Measurements from ENCODE around the gene ECM2. TPM values are rescaled to one million over a fixed set of nuclear protein-coding genes. Genes with fewer than 3 reads are reported as not detected.
A peak's percentile ranks its signal among the peaks of the same experiment; 100 is the strongest.

The ECM2 gene
- total and polyA plus RNA-seq, 7 donors, result 1.2 to 19.7 (median 5.4) TPM; not detected in 1

- H3K4me1 ChIP-seq, result peaks cover 0 to 85% (median 77%) of the 10 kb centered on the region in 4 donors
- H3K27ac ChIP-seq, result peak overlapping the region; percentile 72 to 88 (median 82)
- TF ChIP-seq POLR2A (IDR thresholded peaks at IDR 0.05) (no peak), POLR2AphosphoS5 (IDR thresholded peaks at IDR 0.05) (no peak), CTCF (IDR thresholded peaks at IDR 0.05) (no peak), EP300 (IDR thresholded peaks at IDR 0.05) (no peak)
These were observed 30.9 kb downstream of the ECM2 start for GRCh38 chr9:92504881-92505280.

GRCh38 chr9:92503156-92503555 is 32.6 kb downstream of the ECM2 start:
- no peaks in the 10 kb centered on the region for H3K27me3 ChIP-seq
- no peak overlapping the region for H3K4me3 ChIP-seq
- H3K4me1 ChIP-seq, result peaks cover 0 to 91% (median 74%) of the 10 kb centered on the region in 4 donors
- WGBS, 2 donors, result 88% methylated on average over 2 of the region's 2 CpGs
- DNase-seq, result no peak
- intact Hi-C loops (cut with DNase I), result no loop called here
- TF ChIP-seq CTCF (IDR thresholded peaks at IDR 0.05) (no peak), POLR2AphosphoS5 (IDR thresholded peaks at IDR 0.05) (no peak), EP300 (IDR thresholded peaks at IDR 0.05) (no peak), POLR2A (IDR thresholded peaks at IDR 0.05) (no peak)
- H3K27ac ChIP-seq, result peak overlapping the region in 3 of 4 donors; percentile 78 to 88 (median 87)
- no peaks in the 10 kb centered on the region for H3K36me3 ChIP-seq
- H3K9me3 ChIP-seq, result no peaks in the 10 kb centered on the region

More at GRCh38 chr9:92504881-92505280, 30.9 kb downstream of the ECM2 start:
- Histone ChIP-seq H3K36me3 (no peaks in the 10 kb centered on the region), H3K27me3 (no peaks in the 10 kb centered on the region), H3K4me3 (no peak overlapping the region), H3K9me3 (no peaks in the 10 kb centered on the region)
- WGBS, 2 donors, result 95 to 98% methylated on average over 2 of the region's 2 CpGs
- intact Hi-C loops (cut with DNase I), result no loop called here
- no peak for DNase-seq

GRCh38 chr9:92501671-92502393 is 34.0 kb downstream of the ECM2 start:
- no peaks in the 10 kb centered on the region for H3K36me3 ChIP-seq
- WGBS, 2 donors, result 78 to 81% methylated on average over 5 of the region's 5 CpGs
- intact Hi-C loops (cut with DNase I), result no loop called here
- peaks cover 0 to 79% (median 61%) of the 10 kb centered on the region in 4 donors for H3K4me1 ChIP-seq
- H3K4me3 ChIP-seq, result no peak overlapping the region
- H3K27me3 ChIP-seq, result no peaks in the 10 kb centered on the region
- H3K27ac ChIP-seq, result peak overlapping the region; percentile 65 to 87 (median 76)
- DNase-seq, result peak; percentile 88
- TF ChIP-seq POLR2A (IDR thresholded peaks at IDR 0.05) (no peak), EP300 (IDR thresholded peaks at IDR 0.05) (no peak), CTCF (IDR thresholded peaks at IDR 0.05) (peak in 1 of 4 experiments; percentile 26), POLR2AphosphoS5 (IDR thresholded peaks at IDR 0.05) (peak; percentile 15 to 69 (median 62))
- no peaks in the 10 kb centered on the region for H3K9me3 ChIP-seq

GRCh38 chr9:92500725-92501124 is 35.1 kb downstream of the ECM2 start:
- no peaks in the 10 kb centered on the region for H3K9me3 ChIP-seq
- TF ChIP-seq EP300 (IDR thresholded peaks at IDR 0.05) (no peak), POLR2A (IDR thresholded peaks at IDR 0.05) (no peak), POLR2AphosphoS5 (IDR thresholded peaks at IDR 0.05) (no peak), CTCF (IDR thresholded peaks at IDR 0.05) (no peak)
- no peak overlapping the region for H3K4me3 ChIP-seq
- H3K4me1 ChIP-seq, result peaks cover 0 to 76% (median 56%) of the 10 kb centered on the region in 4 donors
- H3K27me3 ChIP-seq, result no peaks in the 10 kb centered on the region
- no peaks in the 10 kb centered on the region for H3K36me3 ChIP-seq
- intact Hi-C loops (cut with DNase I), result no loop called here
- 97 to 98% methylated on average over 5 of the region's 5 CpGs for WGBS, 2 donors
- DNase-seq, result no peak
- H3K27ac ChIP-seq, result peak overlapping the region; percentile 65 to 87 (median 76)

Data from sigmoid colon (tissue), 7 donors.